Measurements from ENCODE around the gene HIVEP2.
"Not testable (repeated sequence)": the region's sequence is repeated elsewhere in the genome, so short reads cannot be mapped to it uniquely, and the experiment has no call there.

DNA sequence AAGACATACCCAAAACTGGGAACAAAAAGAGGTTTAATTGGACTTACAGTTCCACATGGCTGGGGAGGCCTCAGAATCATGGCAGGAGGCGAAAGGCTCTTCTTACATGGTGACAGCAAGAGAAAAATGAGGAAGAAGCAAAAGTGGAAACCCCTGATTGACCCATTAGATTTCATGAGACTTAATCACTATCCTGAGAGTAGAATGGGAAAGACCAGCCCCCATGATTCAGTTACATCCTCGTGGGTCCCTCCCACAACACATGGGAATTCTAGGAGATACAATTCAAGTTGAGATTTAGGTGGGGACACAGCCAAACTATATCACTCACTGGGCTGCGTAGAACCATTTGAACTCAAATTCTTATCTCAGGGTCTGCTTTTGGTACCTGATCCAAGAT lies 26.0 kb upstream of the HIVEP2 start:
- TF ChIP-seq, protein P1, sequence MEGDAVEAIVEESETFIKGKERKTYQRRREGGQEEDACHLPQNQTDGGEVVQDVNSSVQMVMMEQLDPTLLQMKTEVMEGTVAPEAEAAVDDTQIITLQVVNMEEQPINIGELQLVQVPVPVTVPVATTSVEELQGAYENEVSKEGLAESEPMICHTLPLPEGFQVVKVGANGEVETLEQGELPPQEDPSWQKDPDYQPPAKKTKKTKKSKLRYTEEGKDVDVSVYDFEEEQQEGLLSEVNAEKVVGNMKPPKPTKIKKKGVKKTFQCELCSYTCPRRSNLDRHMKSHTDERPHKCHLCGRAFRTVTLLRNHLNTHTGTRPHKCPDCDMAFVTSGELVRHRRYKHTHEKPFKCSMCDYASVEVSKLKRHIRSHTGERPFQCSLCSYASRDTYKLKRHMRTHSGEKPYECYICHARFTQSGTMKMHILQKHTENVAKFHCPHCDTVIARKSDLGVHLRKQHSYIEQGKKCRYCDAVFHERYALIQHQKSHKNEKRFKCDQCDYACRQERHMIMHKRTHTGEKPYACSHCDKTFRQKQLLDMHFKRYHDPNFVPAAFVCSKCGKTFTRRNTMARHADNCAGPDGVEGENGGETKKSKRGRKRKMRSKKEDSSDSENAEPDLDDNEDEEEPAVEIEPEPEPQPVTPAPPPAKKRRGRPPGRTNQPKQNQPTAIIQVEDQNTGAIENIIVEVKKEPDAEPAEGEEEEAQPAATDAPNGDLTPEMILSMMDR (conservative IDR thresholded peaks at IDR 0.05 in 1 of 2, IDR thresholded peaks at IDR 0.05 in 1 of 2; ENCODE audit: low read depth in 1 of 2, low read length in 2 of 2), result not testable (repeated sequence)
- TF ChIP-seq EZH2 (IDR thresholded peaks at IDR 0.05; ENCODE audit: low read length, missing control alignments), result not testable (repeated sequence)

All from fibroblast of lung (primary cell).